Upper lobe of right lung (tissue), 1 donor: ENCODE measurements around the gene ATP6V0C. TPM values are rescaled to one million over a fixed set of nuclear protein-coding genes. Genes with fewer than 3 reads are reported as not detected.
"Not testable (repeated sequence)": the region's sequence is repeated elsewhere in the genome, so short reads cannot be mapped to it uniquely, and the experiment has no call there.

ENCODE experiments used
- ATAC-seq: fragments of 200-7000 bp; cut with Tn5 transposase; one replicate; pipeline ENCODE4 v1.9.1; 2020; ENCODE audit warnings: mild to moderate bottlenecking, moderate library complexity
- DNase-seq: peaks from one replicate; pipeline ENCODE4 v3.0.0-alpha.2; 2020
- H3K27ac ChIP-seq: fragments of 200-600 bp; one replicate; pipeline ENCODE4 v1.8.0; 2022
- H3K27me3 ChIP-seq: fragments of 200-600 bp; one replicate; pipeline ENCODE4 v1.8.0; 2022; ENCODE audit warnings: mild to moderate bottlenecking
- H3K36me3 ChIP-seq: fragments of 200-600 bp; one replicate; pipeline ENCODE4 v1.8.0; 2022
- H3K4me1 ChIP-seq: fragments of 200-600 bp; one replicate; pipeline ENCODE4 v1.8.0; 2022
- H3K4me3 ChIP-seq: fragments of 200-600 bp; one replicate; pipeline ENCODE4 v1.8.0; 2022; ENCODE audit warnings: mild to moderate bottlenecking
- H3K9me3 ChIP-seq: fragments of 200-600 bp; one replicate; pipeline ENCODE4 v1.8.0; 2022
- CTCF ChIP-seq: fragments of 200-600 bp; IDR thresholded peaks from one replicate; pipeline ENCODE4 v1.8.0; 2022; ENCODE audit warnings: antibody characterized with exemption
- intact Hi-C: fragments of 100-400 bp; cut with DNase I; formaldehyde crosslinking; loops from one replicate; pipeline ENCODE4 v1.11.0; 2022
- total RNA-seq: library from RNA; stranded (reverse); fragmentation: NEBNext Ultra II Directional; extraction: Animal tissue kit (Norgen Biotek cat#: 25700); gene quantifications from one replicate; pipeline ENCODE4 v1.2.1, GENCODE V29; 2021
- donor health status: DM: no; HTN: yes; CAD: no; lungs with severe emphysema.

Gene ATP6V0C
- total RNA-seq, 1 donor from 2014 or later = 298 TPM

- peak; percentile 94 for ATAC-seq
- intact Hi-C loops = no loop called here
These were observed 18.1 kb downstream of the ATP6V0C start for GRCh38 chr16:2531696-2532493.

GRCh38 chr16:2532494-2533141 is 18.9 kb downstream of the ATP6V0C start:
- peak; percentile 93 for DNase-seq
- no peaks in the 10 kb centered on the region for H3K9me3 ChIP-seq
- peaks cover 18% of the 10 kb centered on the region for H3K4me1 ChIP-seq
- peak overlapping the region; percentile 63 for H3K4me3 ChIP-seq
- H3K27ac ChIP-seq = peak overlapping the region; percentile 89
- peak; percentile 59 for ATAC-seq
- H3K36me3 ChIP-seq = peaks cover 25% of the 10 kb centered on the region
- TF ChIP-seq CTCF = no peak
- no peaks in the 10 kb centered on the region for H3K27me3 ChIP-seq
- intact Hi-C loops = no loop called here

More at GRCh38 chr16:2531696-2532493, 18.1 kb downstream of the ATP6V0C start:
- Histone ChIP-seq H3K4me1 (peaks cover 12% of the 10 kb centered on the region), H3K27me3 (no peaks in the 10 kb centered on the region), H3K4me3 (peak overlapping the region; percentile 63), H3K36me3 (peaks cover 32% of the 10 kb centered on the region), H3K9me3 (no peaks in the 10 kb centered on the region), H3K27ac (peak overlapping the region; percentile 89)
- peak; percentile 100 for DNase-seq
- TF ChIP-seq CTCF = no peak

- Histone ChIP-seq H3K36me3 (peaks cover 18% of the 10 kb centered on the region), H3K4me3 (peak overlapping the region; percentile 63), H3K27ac (peak overlapping the region; percentile 89), H3K4me1 (peaks cover 18% of the 10 kb centered on the region)
- intact Hi-C loops, H3K9me3 ChIP-seq, H3K27me3 ChIP-seq, ATAC-seq: not testable (repeated sequence)
- DNase-seq = peak; percentile 64
These were observed 19.5 kb downstream of the ATP6V0C start for GRCh38 chr16:2533142-2533755.

GRCh38 chr16:2533912-2534311 is 20.2 kb downstream of the ATP6V0C start:
- no peak for ATAC-seq
- intact Hi-C loops = no loop called here
- no peak overlapping the region for H3K4me3 ChIP-seq
- peaks cover 21% of the 10 kb centered on the region for H3K4me1 ChIP-seq
- H3K36me3 ChIP-seq = peaks cover 12% of the 10 kb centered on the region
- H3K27me3 ChIP-seq = no peaks in the 10 kb centered on the region
- no peak for DNase-seq
- no peaks in the 10 kb centered on the region for H3K9me3 ChIP-seq
- H3K27ac ChIP-seq = no peak overlapping the region
- TF ChIP-seq CTCF = no peak

- intact Hi-C loops, H3K4me3 ChIP-seq, H3K36me3 ChIP-seq, H3K9me3 ChIP-seq, DNase-seq, H3K27me3 ChIP-seq, ATAC-seq, H3K27ac ChIP-seq: not testable (repeated sequence)
- H3K4me1 ChIP-seq = peaks cover 25% of the 10 kb centered on the region
These were observed 20.6 kb downstream of the ATP6V0C start for GRCh38 chr16:2534335-2534734.

GRCh38 chr16:2535625-2536013 is 21.9 kb downstream of the ATP6V0C start:
- ATAC-seq (no peak), DNase-seq (peak; percentile 69)
- Histone ChIP-seq H3K4me3 (no peak overlapping the region), H3K4me1 (peaks cover 36% of the 10 kb centered on the region), H3K27me3 (no peaks in the 10 kb centered on the region), H3K27ac (peak overlapping the region; percentile 56), H3K36me3 (peaks cover 4% of the 10 kb centered on the region), H3K9me3 (no peaks in the 10 kb centered on the region)
- intact Hi-C loops = no loop called here
- TF ChIP-seq CTCF = no peak
